PC-3 (cell line): ENCODE data around the gene DENND2D. TPM values are rescaled to one million over a fixed set of nuclear protein-coding genes. Genes with fewer than 3 reads are reported as not detected.

Experiments
- ATAC-seq: fragments of 200-7000 bp; cut with Tn5 transposase; 2 replicates; pipeline ENCODE4 v1.9.1; 2020; ENCODE audit warnings: mild to moderate bottlenecking, moderate library complexity
- BruUV-seq: library from RNA; stranded (reverse); fragments of 400-500 nt; replicated peaks from 2 replicates; lab custom pipeline; 2021; lab: Mats Ljungman, UMichigan
- CTCF ChIA-PET: fragments of 300-600 bp; sonication (Branson Sonifier 250); formaldehyde crosslinking; loops from one replicate; lab custom pipeline; 2022; ENCODE audit warnings: antibody characterized with exemption; lab: Charles Lee
- POLR2A ChIA-PET: fragments of 300-600 bp; sonication (Branson Sonifier 250); formaldehyde crosslinking; loops from one replicate; lab custom pipeline; 2022; ENCODE audit warnings: antibody characterized with exemption; ENCODE audit not compliant: unreplicated experiment; lab: Charles Lee
- DNase-seq: peaks from one replicate; pipeline ENCODE4 v3.0.0-alpha.2; 2015
- H2AFZ ChIP-seq: fragments of 300-600 bp; sonication (generic); 2 replicates; pipeline ENCODE4 v1.6.0; 2016; ENCODE audit warnings: antibody characterized with exemption, low read length
- H3F3A ChIP-seq: fragments of 300-600 bp; sonication (generic); one replicate; pipeline ENCODE4 v1.6.0; 2017; ENCODE audit warnings: antibody characterized with exemption, low read length, control low read depth, mild to moderate bottlenecking; ENCODE audit not compliant: unreplicated experiment
- H3K27ac ChIP-seq: fragments of 300-600 bp; sonication (generic); 2 replicates; pipeline ENCODE4 v1.5.1; 2016; ENCODE audit warnings: mild to moderate bottlenecking, low read length
- H3K27me3 ChIP-seq: fragments of 300-600 bp; sonication (generic); 2 replicates; pipeline ENCODE4 v1.6.1; 2016; ENCODE audit warnings: low read length, mixed read lengths
- H3K36me3 ChIP-seq: fragments of 300-600 bp; sonication (generic); 2 replicates; pipeline ENCODE4 v1.6.1; 2016; ENCODE audit warnings: low read depth, mixed run types, low read length, mixed read lengths
- H3K4me1 ChIP-seq: fragments of 300-600 bp; sonication (generic); 2 replicates; pipeline ENCODE4 v1.5.1; 2016; ENCODE audit warnings: low read length; ENCODE audit not compliant: insufficient read depth
- H3K4me2 ChIP-seq: fragments of 300-600 bp; sonication (generic); 2 replicates; pipeline ENCODE4 v1.6.0; 2016; ENCODE audit warnings: low read length
- H3K4me3 ChIP-seq: fragments of 300-600 bp; sonication (generic); 2 replicates; pipeline ENCODE4 v1.5.1; 2016; ENCODE audit warnings: mild to moderate bottlenecking, low read length, mixed read lengths
- H3K79me2 ChIP-seq: fragments of 300-600 bp; sonication (generic); 2 replicates; pipeline ENCODE4 v1.6.1; 2017; ENCODE audit warnings: low read length, mixed read lengths
- H3K9ac ChIP-seq: fragments of 300-600 bp; sonication (generic); 2 replicates; pipeline ENCODE4 v1.6.0; 2016; ENCODE audit warnings: mild to moderate bottlenecking, low read length
- H3K9me2 ChIP-seq: fragments of 300-600 bp; sonication (generic); replicated peaks from 2 replicates; pipeline ENCODE4 v1.6.1; 2016; ENCODE audit warnings: mixed run types, low read length, mixed read lengths
- H3K9me3 ChIP-seq: fragments of 300-600 bp; sonication (generic); 2 replicates; pipeline ENCODE4 v1.6.1; 2016; ENCODE audit warnings: low read length, mixed read lengths
- H4K20me1 ChIP-seq: fragments of 300-600 bp; sonication (generic); 2 replicates; pipeline ENCODE4 v1.6.1; 2016; ENCODE audit warnings: low read length, mixed read lengths
- EZH2 ChIP-seq: fragments of 300-600 bp; sonication (generic); IDR thresholded peaks from one replicate; pipeline ENCODE4 v1.6.1; 2017; ENCODE audit warnings: antibody characterized with exemption, mild to moderate bottlenecking, low read length; ENCODE audit not compliant: unreplicated experiment
- EZH2phosphoT487 ChIP-seq: fragments of 300-600 bp; sonication (generic); IDR thresholded peaks from 2 replicates; pipeline ENCODE4 v1.6.1; 2018; ENCODE audit warnings: mild to moderate bottlenecking, antibody characterized with exemption, low read length, borderline replicate concordance
- intact Hi-C: fragments of 100-400 bp; cut with micrococcal nuclease; formaldehyde crosslinking; loops from 2 replicates; pipeline ENCODE4 v1.9.0; 2023
- total RNA-seq: library from RNA; depleted of rRNA; stranded (reverse); fragments of >200 nt; gene quantifications from 2 replicates; pipeline ENCODE4 v1.2.3, GENCODE V29; 2014
- TF ChIP-seq, protein P1 (sequence below): fragments of 300-600 bp; sonication (generic); conservative IDR thresholded peaks from 2 replicates; pipeline ENCODE4 v1.5.1; 2017; ENCODE audit warnings: antibody characterized with exemption, low read depth, mild to moderate bottlenecking, low read length

The DENND2D gene
- total RNA-seq, 1 experiment from 2014 or later = 4.0 TPM

- Histone ChIP-seq H3K27me3 (no peaks in the 10 kb centered on the region), H3K9ac (no peak overlapping the region), H2AFZ (no peak overlapping the region), H3K9me3 (no peaks in the 10 kb centered on the region), H3K4me1 (no peaks in the 10 kb centered on the region), H3K9me2 (no peaks in the 10 kb centered on the region), H3K79me2 (no peaks in the 10 kb centered on the region), H4K20me1 (no peaks in the 10 kb centered on the region), H3K4me3 (no peak overlapping the region), H3F3A (no peaks in the 10 kb centered on the region), H3K27ac (no peak overlapping the region), H3K36me3 (no peaks in the 10 kb centered on the region), H3K4me2 (no peak overlapping the region)
- ChIA-PET CTCF (no interaction called here), POLR2A (no interaction called here)
- intact Hi-C loops = no loop called here
- no peak for ATAC-seq
- DNase-seq = no peak
- BruUV-seq = no TSS peak
- TF ChIP-seq, protein P1, sequence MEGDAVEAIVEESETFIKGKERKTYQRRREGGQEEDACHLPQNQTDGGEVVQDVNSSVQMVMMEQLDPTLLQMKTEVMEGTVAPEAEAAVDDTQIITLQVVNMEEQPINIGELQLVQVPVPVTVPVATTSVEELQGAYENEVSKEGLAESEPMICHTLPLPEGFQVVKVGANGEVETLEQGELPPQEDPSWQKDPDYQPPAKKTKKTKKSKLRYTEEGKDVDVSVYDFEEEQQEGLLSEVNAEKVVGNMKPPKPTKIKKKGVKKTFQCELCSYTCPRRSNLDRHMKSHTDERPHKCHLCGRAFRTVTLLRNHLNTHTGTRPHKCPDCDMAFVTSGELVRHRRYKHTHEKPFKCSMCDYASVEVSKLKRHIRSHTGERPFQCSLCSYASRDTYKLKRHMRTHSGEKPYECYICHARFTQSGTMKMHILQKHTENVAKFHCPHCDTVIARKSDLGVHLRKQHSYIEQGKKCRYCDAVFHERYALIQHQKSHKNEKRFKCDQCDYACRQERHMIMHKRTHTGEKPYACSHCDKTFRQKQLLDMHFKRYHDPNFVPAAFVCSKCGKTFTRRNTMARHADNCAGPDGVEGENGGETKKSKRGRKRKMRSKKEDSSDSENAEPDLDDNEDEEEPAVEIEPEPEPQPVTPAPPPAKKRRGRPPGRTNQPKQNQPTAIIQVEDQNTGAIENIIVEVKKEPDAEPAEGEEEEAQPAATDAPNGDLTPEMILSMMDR = no peak
- TF ChIP-seq EZH2 = no peak
- TF ChIP-seq EZH2phosphoT487 = no peak
Measured at GRCh38 chr1:111195002-111195684, 5.3 kb downstream of the DENND2D start.

DNA sequence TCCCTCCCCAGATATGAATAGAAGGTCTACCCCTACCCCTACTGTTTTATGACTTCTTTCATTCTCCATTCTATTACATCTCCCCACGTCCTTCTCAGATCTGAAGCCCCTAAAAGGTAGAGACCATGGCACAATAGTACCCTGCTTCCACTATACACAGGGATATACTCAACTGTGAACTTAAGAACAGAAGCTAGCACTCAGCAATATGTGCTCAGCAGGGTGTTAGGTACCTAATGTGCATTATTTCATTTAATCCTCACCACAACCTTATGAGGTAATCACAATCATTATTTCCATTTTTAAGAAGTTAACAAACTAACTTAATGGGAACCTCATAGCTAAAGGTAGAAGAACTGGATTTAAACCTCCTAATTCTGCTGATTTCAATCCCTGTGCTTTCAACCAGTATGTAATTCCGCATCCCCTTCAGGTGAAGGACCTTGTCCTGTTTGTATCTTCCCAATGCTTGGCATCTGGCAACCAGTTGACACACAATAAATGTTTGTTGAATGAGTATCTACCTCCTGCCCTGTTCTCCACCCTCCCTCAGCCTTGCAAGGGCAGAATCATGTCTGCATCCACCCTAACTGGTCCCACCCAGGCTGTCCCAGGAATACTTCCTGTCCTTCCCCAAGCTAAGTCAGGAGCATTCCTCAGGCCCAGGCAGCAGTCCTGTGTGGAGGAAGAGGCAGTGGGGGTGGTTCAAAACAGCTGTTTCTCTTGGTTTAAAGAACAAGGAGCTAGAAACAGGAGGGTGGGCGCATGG lies 6.5 kb downstream of the DENND2D start:
- H3F3A ChIP-seq = no peaks in the 10 kb centered on the region
- no peak overlapping the region for H3K9ac ChIP-seq
- ATAC-seq (no peak; the same call in 1 of the 2 replicates), DNase-seq (peak; percentile 13)
- ChIA-PET POLR2A (no interaction called here), CTCF (no interaction called here)
- no peaks in the 10 kb centered on the region for H3K36me3 ChIP-seq
- no peaks in the 10 kb centered on the region for H3K4me1 ChIP-seq
- H3K4me2 ChIP-seq = no peak overlapping the region
- no peak overlapping the region for H3K27ac ChIP-seq
- no peaks in the 10 kb centered on the region for H3K9me2 ChIP-seq
- no peak overlapping the region for H3K4me3 ChIP-seq
- TF ChIP-seq EZH2 (no peak), EZH2phosphoT487 (no peak)
- TF ChIP-seq, protein P1 = no peak
- no peak overlapping the region for H2AFZ ChIP-seq
- no peaks in the 10 kb centered on the region for H3K79me2 ChIP-seq
- intact Hi-C loops = no loop called here
- BruUV-seq = no TSS peak
- no peaks in the 10 kb centered on the region for H3K27me3 ChIP-seq
- H4K20me1 ChIP-seq = no peaks in the 10 kb centered on the region
- no peaks in the 10 kb centered on the region for H3K9me3 ChIP-seq
